IMR-90 (cell line): ENCODE data around the gene CSNK1G2. TPM values are rescaled to one million over a fixed set of nuclear protein-coding genes. Genes with fewer than 3 reads are reported as not detected.

Source experiments
- ATAC-seq: fragments of 200-7000 bp; cut with Tn5 transposase; 2 replicates; pipeline ENCODE4 v1.9.1; 2020; ENCODE audit warnings: low read depth, mild to moderate bottlenecking, moderate library complexity
- BruUV-seq: library from RNA; stranded (reverse); fragments of 400-500 nt; replicated peaks from 2 replicates; lab custom pipeline; 2021; lab: Mats Ljungman, UMichigan
- CTCF ChIA-PET: fragments of 300-600 bp; formaldehyde crosslinking; extraction: SDS; loops from one replicate; lab custom pipeline; 2021; ENCODE audit warnings: antibody characterized with exemption; lab: Yijun Ruan, JAX
- POLR2A ChIA-PET: fragments of 300-600 bp; sonication (Branson Sonifier 250); formaldehyde crosslinking; loops from one replicate; lab custom pipeline; 2022; ENCODE audit warnings: antibody characterized with exemption; ENCODE audit not compliant: unreplicated experiment; lab: Charles Lee
- DNase-seq: peaks from one replicate; pipeline ENCODE4 v3.0.0; 2013
- H2AFZ ChIP-seq: replicated peaks from 2 replicates; pipeline ENCODE3; 2013; ENCODE audit warnings: low read length, mild to moderate bottlenecking; ENCODE audit not compliant: poor library complexity
- H2AK5ac ChIP-seq: 2 replicates; pipeline ENCODE4 v1.6.1; 2013; ENCODE audit warnings: low read depth, low read length, inconsistent platforms
- H2AK9ac ChIP-seq: replicated peaks from 2 replicates; pipeline ENCODE3; 2013; ENCODE audit warnings: mild to moderate bottlenecking, low read depth, low read length, moderate library complexity; ENCODE audit not compliant: poor library complexity
- H2BK120ac ChIP-seq: 2 replicates; pipeline ENCODE4 v1.6.1; 2013; ENCODE audit warnings: low read depth, low read length, inconsistent platforms
- H2BK15ac ChIP-seq: 3 replicates; pipeline ENCODE4 v1.6.1; 2013; ENCODE audit warnings: low read depth, low read length, inconsistent platforms
- H2BK20ac ChIP-seq: 2 replicates; pipeline ENCODE4 v1.6.1; 2013; ENCODE audit warnings: low read depth, mild to moderate bottlenecking, inconsistent platforms, low read length, moderate library complexity
- H2BK5ac ChIP-seq: 2 replicates; pipeline ENCODE4 v1.6.1; 2013; ENCODE audit warnings: mild to moderate bottlenecking, low read depth, low read length, inconsistent platforms; ENCODE audit not compliant: poor library complexity, severe bottlenecking
- H3K14ac ChIP-seq: replicated peaks from 2 replicates; pipeline ENCODE4 v1.6.1; 2013; ENCODE audit warnings: low read depth, low read length, inconsistent platforms
- H3K18ac ChIP-seq: 2 replicates; pipeline ENCODE4 v1.6.1; 2013; ENCODE audit warnings: low read depth, low read length, control low read depth
- H3K23ac ChIP-seq: 2 replicates; pipeline ENCODE4 v1.6.1; 2013; ENCODE audit warnings: low read depth, low read length, inconsistent platforms
- H3K27ac ChIP-seq: 2 replicates; pipeline ENCODE4 v1.5.1; 2013; ENCODE audit warnings: mild to moderate bottlenecking, control low read depth, low read length; ENCODE audit not compliant: insufficient read depth
- H3K27me3 ChIP-seq: 2 replicates; pipeline ENCODE4 v1.6.1; 2013; ENCODE audit warnings: low read length; ENCODE audit not compliant: control insufficient read depth, insufficient read depth
- H3K36me3 ChIP-seq: 2 replicates; pipeline ENCODE4 v1.6.1; 2013; ENCODE audit warnings: low read length, mixed read lengths; ENCODE audit not compliant: control insufficient read depth, insufficient read depth
- H3K4ac ChIP-seq: 2 replicates; pipeline ENCODE4 v1.6.1; 2013; ENCODE audit warnings: low read depth, low read length, inconsistent platforms
- H3K4me1 ChIP-seq: 2 replicates; pipeline ENCODE4 v1.6.1; 2013; ENCODE audit warnings: low read length, mixed read lengths; ENCODE audit not compliant: control insufficient read depth, insufficient read depth
- H3K4me2 ChIP-seq: 2 replicates; pipeline ENCODE4 v1.6.1; 2013; ENCODE audit warnings: low read depth, mild to moderate bottlenecking, control low read depth, low read length, moderate library complexity
- H3K4me3 ChIP-seq: 2 replicates; pipeline ENCODE4 v1.5.1; 2013; ENCODE audit warnings: low read depth, mild to moderate bottlenecking, control low read depth, low read length, moderate library complexity; ENCODE audit not compliant: insufficient read depth
- H3K56ac ChIP-seq: 2 replicates; pipeline ENCODE4 v1.6.1; 2013; ENCODE audit warnings: low read length, inconsistent platforms; ENCODE audit not compliant: insufficient read depth; ENCODE audit errors: extremely low read depth
- H3K79me1 ChIP-seq, 2 experiments: 2 replicates each; pipeline ENCODE4 v1.6.1; 2013; ENCODE audit warnings: low read length in 2 of 2, inconsistent platforms in 1 of 2, low read depth in 1 of 2
- H3K9ac ChIP-seq: 2 replicates; pipeline ENCODE4 v1.6.1; 2013; ENCODE audit warnings: low read depth, low read length, control low read depth
- H3K9me1 ChIP-seq: 2 replicates; pipeline ENCODE4 v1.6.1; 2013; ENCODE audit warnings: low read length, inconsistent platforms; ENCODE audit not compliant: insufficient read depth
- H3K9me3 ChIP-seq: 2 replicates; pipeline ENCODE4 v1.6.1; 2013; ENCODE audit warnings: low read length; ENCODE audit not compliant: control insufficient read depth, insufficient read depth
- H4K20me1 ChIP-seq: 2 replicates; pipeline ENCODE4 v1.6.1; 2013; ENCODE audit warnings: low read length, inconsistent platforms; ENCODE audit not compliant: insufficient read depth
- H4K5ac ChIP-seq: 2 replicates; pipeline ENCODE4 v1.6.1; 2013; ENCODE audit warnings: mild to moderate bottlenecking, low read depth, low read length, control low read depth
- H4K8ac ChIP-seq, 2 experiments: 2 replicates each; pipeline ENCODE4 v1.6.1; 2013; ENCODE audit warnings: low read depth in 2 of 2, low read length in 2 of 2, control low read depth in 1 of 2, inconsistent platforms in 1 of 2
- H4K91ac ChIP-seq: 2 replicates; pipeline ENCODE4 v1.6.1; 2013; ENCODE audit warnings: low read depth, low read length, inconsistent platforms; ENCODE audit not compliant: insufficient read depth
- BHLHE40 ChIP-seq: fragments of 150-350 bp; IDR thresholded peaks from 2 replicates; pipeline ENCODE4 v1.6.1; 2016; ENCODE audit warnings: mild to moderate bottlenecking, low read depth, low read length
- CEBPB ChIP-seq: IDR thresholded peaks from 2 replicates; pipeline ENCODE4 v1.6.1; 2012; ENCODE audit warnings: low read depth, low read length, improper control_type of control experiment
- CHD1 ChIP-seq: IDR thresholded peaks from 2 replicates; pipeline ENCODE4 v1.6.1; 2012; ENCODE audit warnings: low read depth, low read length, improper control_type of control experiment
- ELK1 ChIP-seq: fragments of 150-350 bp; IDR thresholded peaks from 2 replicates; pipeline ENCODE4 v1.6.1; 2016; ENCODE audit warnings: low read depth, mild to moderate bottlenecking, low read length, moderate library complexity, borderline replicate concordance
- FOS ChIP-seq: fragments of 150-350 bp; IDR thresholded peaks from 2 replicates; pipeline ENCODE4 v1.6.1; 2016; ENCODE audit warnings: low read depth, low read length
- MAFK ChIP-seq: IDR thresholded peaks from 2 replicates; pipeline ENCODE4 v1.6.1; 2012; ENCODE audit warnings: low read depth, low read length, improper control_type of control experiment
- MAZ ChIP-seq: IDR thresholded peaks from 2 replicates; pipeline ENCODE4 v1.6.1; 2012; ENCODE audit warnings: low read depth, mild to moderate bottlenecking, low read length, improper control_type of control experiment, moderate library complexity, borderline replicate concordance
- MXI1 ChIP-seq: IDR thresholded peaks from 2 replicates; pipeline ENCODE4 v1.6.1; 2012; ENCODE audit warnings: low read depth, mild to moderate bottlenecking, low read length, moderate library complexity, borderline replicate concordance
- POLR2A ChIP-seq: IDR thresholded peaks from 2 replicates; pipeline ENCODE4 v1.6.1; 2012; ENCODE audit warnings: mild to moderate bottlenecking, low read depth, low read length
- RAD21 ChIP-seq: IDR thresholded peaks from 2 replicates; pipeline ENCODE4 v1.6.1; 2012; ENCODE audit warnings: low read length, improper control_type of control experiment
- RCOR1 ChIP-seq: IDR thresholded peaks from 2 replicates; pipeline ENCODE4 v1.6.1; 2012; ENCODE audit warnings: mild to moderate bottlenecking, low read length, improper control_type of control experiment; ENCODE audit not compliant: insufficient replicate concordance
- RFX5 ChIP-seq: IDR thresholded peaks from 2 replicates; pipeline ENCODE4 v1.8.0; 2012; ENCODE audit warnings: low read depth, mild to moderate bottlenecking, low read length, moderate library complexity
- SMC3 ChIP-seq: fragments of 150-350 bp; IDR thresholded peaks from 2 replicates; pipeline ENCODE4 v1.6.1; 2016; ENCODE audit warnings: low read depth, mild to moderate bottlenecking, antibody characterized with exemption, low read length, moderate library complexity
- WGBS, 2 experiments: methylation state at CpG; one replicate each; pipeline versions ENCODE4 v1.1.5 to v1.1.7; 2013; ENCODE audit warnings: missing lambda C conversion rate in 2 of 2; ENCODE audit not compliant: insufficient read length in 1 of 2; ENCODE audit errors: extremely low coverage in 2 of 2; 5-methylcytosine and 5-hydroxymethylcytosine counted together
- dilution Hi-C: fragments of 300-500 bp; cut with HindIII; formaldehyde crosslinking; loops from one replicate; pipeline ENCODE4 v1.14.3; 2018; ENCODE audit warnings: low sequenced_read_pairs; ENCODE audit not compliant: unreplicated experiment
- in situ Hi-C: fragments of 300-500 bp; cut with MboI; formaldehyde crosslinking; loops from 3 replicates; pipeline ENCODE4 v1.14.3; 2019; ENCODE audit warnings: low sequenced_read_pairs, inconsistent platforms, mixed read lengths
- intact Hi-C: fragments of 100-400 bp; cut with micrococcal nuclease; formaldehyde crosslinking; loops from 2 replicates; pipeline ENCODE4 v1.10.0; 2022
- polyA plus RNA-seq, 3 experiments: library from polyadenylated mRNA; depleted of rRNA; stranded (reverse); fragments of >200 nt; gene quantifications; 2 replicates each; pipeline ENCODE4 v1.2.3, GENCODE V29; 2012; ENCODE audit warnings: low replicate concordance in 1 of 3
- total RNA-seq: library from RNA; depleted of rRNA; stranded (reverse); fragments of >200 nt; gene quantifications from 2 replicates; pipeline ENCODE4 v1.2.3, GENCODE V29; 2012
- TF ChIP-seq, protein P1 (sequence below): conservative IDR thresholded peaks from 2 replicates; pipeline ENCODE4 v1.5.1; 2012; ENCODE audit warnings: mild to moderate bottlenecking, low read depth, low read length, improper control_type of control experiment

CSNK1G2 gene
- total and polyA plus RNA-seq, 2 of the 4 experiments (the other 2 are of a cell fraction) = 38.0 to 96.3 TPM

- no peak overlapping the region for H4K91ac ChIP-seq
- no peak for ATAC-seq
- CTCF ChIA-PET = no interaction called here
Measured at GRCh38 chr19:1961000-1961883, 20.3 kb downstream of the CSNK1G2 start.

More at GRCh38 chr19:1961000-1961883, 20.3 kb downstream of the CSNK1G2 start:
- Histone ChIP-seq H4K5ac (no peak overlapping the region), H3K36me3 (peaks cover 6% of the 10 kb centered on the region), H3K27ac (no peak overlapping the region), H3K23ac (no peak overlapping the region), H4K8ac (no peak overlapping the region), H3K4me3 (no peak overlapping the region), H2BK15ac (no peak overlapping the region), H2BK120ac (no peak overlapping the region), H3K79me1 (peaks cover 9 to 68% of the 10 kb centered on the region in 2 experiments), H3K14ac (no peak overlapping the region), H4K20me1 (peaks cover 74% of the 10 kb centered on the region), H3K27me3 (no peaks in the 10 kb centered on the region), H3K4me1 (no peaks in the 10 kb centered on the region), H2AK5ac (no peak overlapping the region), H3K9me1 (peaks cover 6% of the 10 kb centered on the region; the same call in 1 of the 2 replicates), H2AFZ (no peak overlapping the region), H3K18ac (no peak overlapping the region), H3K9ac (no peak overlapping the region), H2AK9ac (no peak overlapping the region), H2BK5ac (no peak overlapping the region), H3K4ac (no peak overlapping the region), H3K9me3 (no peaks in the 10 kb centered on the region), H3K56ac (no peak overlapping the region), H2BK20ac (no peak overlapping the region), H3K4me2 (no peak overlapping the region)
- POLR2A ChIA-PET = no interaction called here
- dilution Hi-C loops (no loop called here), intact Hi-C loops (no loop called here), in situ Hi-C loops (no loop called here)
- no TSS peak for BruUV-seq
- TF ChIP-seq MAFK (no peak), ELK1 (no peak), CHD1 (no peak), CEBPB (no peak), POLR2A (no peak), FOS (no peak), MXI1 (no peak), BHLHE40 (no peak), RAD21 (no peak), MAZ (no peak), RFX5 (no peak), SMC3 (no peak), RCOR1 (no peak)
- TF ChIP-seq, protein P1, sequence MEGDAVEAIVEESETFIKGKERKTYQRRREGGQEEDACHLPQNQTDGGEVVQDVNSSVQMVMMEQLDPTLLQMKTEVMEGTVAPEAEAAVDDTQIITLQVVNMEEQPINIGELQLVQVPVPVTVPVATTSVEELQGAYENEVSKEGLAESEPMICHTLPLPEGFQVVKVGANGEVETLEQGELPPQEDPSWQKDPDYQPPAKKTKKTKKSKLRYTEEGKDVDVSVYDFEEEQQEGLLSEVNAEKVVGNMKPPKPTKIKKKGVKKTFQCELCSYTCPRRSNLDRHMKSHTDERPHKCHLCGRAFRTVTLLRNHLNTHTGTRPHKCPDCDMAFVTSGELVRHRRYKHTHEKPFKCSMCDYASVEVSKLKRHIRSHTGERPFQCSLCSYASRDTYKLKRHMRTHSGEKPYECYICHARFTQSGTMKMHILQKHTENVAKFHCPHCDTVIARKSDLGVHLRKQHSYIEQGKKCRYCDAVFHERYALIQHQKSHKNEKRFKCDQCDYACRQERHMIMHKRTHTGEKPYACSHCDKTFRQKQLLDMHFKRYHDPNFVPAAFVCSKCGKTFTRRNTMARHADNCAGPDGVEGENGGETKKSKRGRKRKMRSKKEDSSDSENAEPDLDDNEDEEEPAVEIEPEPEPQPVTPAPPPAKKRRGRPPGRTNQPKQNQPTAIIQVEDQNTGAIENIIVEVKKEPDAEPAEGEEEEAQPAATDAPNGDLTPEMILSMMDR = no peak
- DNase-seq = no peak
- WGBS, 2 experiments = 92% methylated on average over 22 of the region's 42 CpGs; no CpG with 5 or more reads in 1 of the 2 experiments
